Measurements from ENCODE around the gene ACSL1.

The ACSL1 gene

GRCh38 chr4:184795214-184795844 lies 30.4 kb downstream of the ACSL1 start:
- no peak overlapping the region for H2AFZ ChIP-seq (ENCODE audit: low read depth, low read length, severe bottlenecking)
- no peak overlapping the region for H3K4me3 ChIP-seq (ENCODE audit: insufficient read depth, low read length, poor library complexity, severe bottlenecking)
- no peak overlapping the region for H3K4me2 ChIP-seq (ENCODE audit: low read depth, low read length, poor library complexity, severe bottlenecking)
- no peaks in the 10 kb centered on the region for H3F3A ChIP-seq (ENCODE audit: insufficient read depth)
- no peaks in the 10 kb centered on the region for H3K79me2 ChIP-seq (ENCODE audit: insufficient read depth, low read length)
- H3K27me3 ChIP-seq (ENCODE audit: low read length), result no peaks in the 10 kb centered on the region
- no peak overlapping the region for H3K27ac ChIP-seq (ENCODE audit: low read depth, low read length)
- H3K9me3 ChIP-seq (ENCODE audit: insufficient read depth, low read length), result no peaks in the 10 kb centered on the region
- no peaks in the 10 kb centered on the region for H4K20me1 ChIP-seq (ENCODE audit: low read depth, low read length)
- no peak overlapping the region for H3K9ac ChIP-seq (ENCODE audit: low read length)
- no peaks in the 10 kb centered on the region for H3K36me3 ChIP-seq (ENCODE audit: low read length)
- H3K9me2 ChIP-seq (replicated peaks; ENCODE audit: insufficient read depth, low read length), result no peaks in the 10 kb centered on the region
- TF ChIP-seq EZH2phosphoT487 (conservative IDR thresholded peaks at IDR 0.05; ENCODE audit: low read length) (no peak), CTCF (IDR thresholded peaks at IDR 0.05; ENCODE audit: insufficient read depth, low read length, poor library complexity, severe bottlenecking) (no peak)

GRCh38 chr4:184794470-184794869 lies 31.3 kb downstream of the ACSL1 start:
- no peak overlapping the region for H3K27ac ChIP-seq (ENCODE audit: low read depth, low read length)
- H3K9ac ChIP-seq (ENCODE audit: low read length), result no peak overlapping the region
- no peaks in the 10 kb centered on the region for H3K9me2 ChIP-seq (replicated peaks; ENCODE audit: insufficient read depth, low read length)
- H4K20me1 ChIP-seq (ENCODE audit: low read depth, low read length), result no peaks in the 10 kb centered on the region
- H3K4me3 ChIP-seq (ENCODE audit: insufficient read depth, low read length, poor library complexity, severe bottlenecking), result no peak overlapping the region
- H3K27me3 ChIP-seq (ENCODE audit: low read length), result no peaks in the 10 kb centered on the region
- no peak overlapping the region for H3K4me2 ChIP-seq (ENCODE audit: low read depth, low read length, poor library complexity, severe bottlenecking)
- no peaks in the 10 kb centered on the region for H3K79me2 ChIP-seq (ENCODE audit: insufficient read depth, low read length)
- H3K9me3 ChIP-seq (ENCODE audit: insufficient read depth, low read length), result no peaks in the 10 kb centered on the region
- no peaks in the 10 kb centered on the region for H3F3A ChIP-seq (ENCODE audit: insufficient read depth)
- H2AFZ ChIP-seq (ENCODE audit: low read depth, low read length, severe bottlenecking), result no peak overlapping the region
- no peak for TF ChIP-seq CTCF (IDR thresholded peaks at IDR 0.05; ENCODE audit: insufficient read depth, low read length, poor library complexity, severe bottlenecking)
- no peak for TF ChIP-seq EZH2phosphoT487 (conservative IDR thresholded peaks at IDR 0.05; ENCODE audit: low read length)
- H3K36me3 ChIP-seq (ENCODE audit: low read length), result no peaks in the 10 kb centered on the region

- H3K36me3 ChIP-seq (ENCODE audit: low read length), result no peaks in the 10 kb centered on the region
- H4K20me1 ChIP-seq (ENCODE audit: low read depth, low read length), result no peaks in the 10 kb centered on the region
- H3K4me3 ChIP-seq (ENCODE audit: insufficient read depth, low read length, poor library complexity, severe bottlenecking), result no peak overlapping the region
- H3K9me2 ChIP-seq (replicated peaks; ENCODE audit: insufficient read depth, low read length), result no peaks in the 10 kb centered on the region
- no peak overlapping the region for H3K4me2 ChIP-seq (ENCODE audit: low read depth, low read length, poor library complexity, severe bottlenecking)
- no peaks in the 10 kb centered on the region for H3K27me3 ChIP-seq (ENCODE audit: low read length)
- no peak overlapping the region for H3K9ac ChIP-seq (ENCODE audit: low read length)
- no peaks in the 10 kb centered on the region for H3K9me3 ChIP-seq (ENCODE audit: insufficient read depth, low read length)
- no peak for TF ChIP-seq CTCF (IDR thresholded peaks at IDR 0.05; ENCODE audit: insufficient read depth, low read length, poor library complexity, severe bottlenecking)
- no peak for TF ChIP-seq EZH2phosphoT487 (conservative IDR thresholded peaks at IDR 0.05; ENCODE audit: low read length)
- H2AFZ ChIP-seq (ENCODE audit: low read depth, low read length, severe bottlenecking), result no peak overlapping the region
- no peaks in the 10 kb centered on the region for H3K79me2 ChIP-seq (ENCODE audit: insufficient read depth, low read length)
- H3F3A ChIP-seq (ENCODE audit: insufficient read depth), result no peaks in the 10 kb centered on the region
- no peak overlapping the region for H3K27ac ChIP-seq (ENCODE audit: low read depth, low read length)
These were observed 31.9 kb downstream of the ACSL1 start for GRCh38 chr4:184793735-184794355.

Measured in SU-DHL-6 (cell line).